Epithelial cell of proximal tubule (primary cell): ENCODE measurements around the gene COL23A1. TPM values are rescaled to one million over a fixed set of nuclear protein-coding genes. Genes with fewer than 3 reads are reported as not detected.
"Not testable (repeated sequence)": the region's sequence is repeated elsewhere in the genome, so short reads cannot be mapped to it uniquely, and the experiment has no call there.

Experiments
- DNase-seq: peaks from one replicate; pipeline ENCODE4 v3.0.0-alpha.2; 2011; ENCODE audit warnings: low read depth
- H3K4me3 ChIP-seq: 2 replicates; pipeline ENCODE4 v1.5.1; 2011; ENCODE audit warnings: low read depth, mild to moderate bottlenecking, low read length
- CTCF ChIP-seq: conservative IDR thresholded peaks from 2 replicates; pipeline ENCODE4 v1.5.1; 2012; ENCODE audit warnings: low read depth, mild to moderate bottlenecking, low read length
- total RNA-seq: library from RNA; depleted of rRNA; stranded (reverse); fragments of >200 nt; gene quantifications from 2 replicates; pipeline ENCODE4 v1.2.3, GENCODE V29; 2015

The COL23A1 gene
- total RNA-seq, 1 donor from 2014 or later: not detected

- H3K4me3 ChIP-seq: no peak overlapping the region
- TF ChIP-seq CTCF: no peak
- DNase-seq: no peak
These were observed 1.4 kb downstream of the COL23A1 start for GRCh38 chr5:178588769-178589168.

- DNase-seq: no peak
These were observed 2.2 kb downstream of the COL23A1 start for GRCh38 chr5:178587763-178588611.

GRCh38 chr5:178586396-178586795, 3.8 kb downstream of the COL23A1 start:
- DNase-seq: no peak
- TF ChIP-seq CTCF: no peak
- no peak overlapping the region for H3K4me3 ChIP-seq

More at GRCh38 chr5:178587763-178588611, 2.2 kb downstream of the COL23A1 start:
- TF ChIP-seq CTCF: no peak
- no peak overlapping the region for H3K4me3 ChIP-seq

GRCh38 chr5:178585421-178585820, 4.8 kb downstream of the COL23A1 start:
- not testable (repeated sequence) for H3K4me3 ChIP-seq, DNase-seq

GRCh38 chr5:178583279-178583678, 6.9 kb downstream of the COL23A1 start:
- DNase-seq: no peak
- TF ChIP-seq CTCF: no peak
- no peak overlapping the region for H3K4me3 ChIP-seq

GRCh38 chr5:178582291-178582690, 7.9 kb downstream of the COL23A1 start:
- H3K4me3 ChIP-seq: no peak overlapping the region
- TF ChIP-seq CTCF: no peak
- no peak for DNase-seq

GRCh38 chr5:178581621-178582020, 8.6 kb downstream of the COL23A1 start:
- no peak overlapping the region for H3K4me3 ChIP-seq
- no peak for DNase-seq
- TF ChIP-seq CTCF: no peak
